HG03432 (cell line): Measurements from ENCODE around the gene RHOB.
"Not testable (repeated sequence)": the region's sequence is repeated elsewhere in the genome, so short reads cannot be mapped to it uniquely, and the experiment has no call there.

ENCODE experiments used
- ATAC-seq: cut with Tn5 transposase; IDR thresholded peaks from one replicate; pipeline ENCODE4 v1.9.1; 2021; ENCODE audit warnings: mild to moderate bottlenecking, moderate library complexity; ENCODE audit not compliant: unreplicated experiment

The RHOB gene

DNA sequence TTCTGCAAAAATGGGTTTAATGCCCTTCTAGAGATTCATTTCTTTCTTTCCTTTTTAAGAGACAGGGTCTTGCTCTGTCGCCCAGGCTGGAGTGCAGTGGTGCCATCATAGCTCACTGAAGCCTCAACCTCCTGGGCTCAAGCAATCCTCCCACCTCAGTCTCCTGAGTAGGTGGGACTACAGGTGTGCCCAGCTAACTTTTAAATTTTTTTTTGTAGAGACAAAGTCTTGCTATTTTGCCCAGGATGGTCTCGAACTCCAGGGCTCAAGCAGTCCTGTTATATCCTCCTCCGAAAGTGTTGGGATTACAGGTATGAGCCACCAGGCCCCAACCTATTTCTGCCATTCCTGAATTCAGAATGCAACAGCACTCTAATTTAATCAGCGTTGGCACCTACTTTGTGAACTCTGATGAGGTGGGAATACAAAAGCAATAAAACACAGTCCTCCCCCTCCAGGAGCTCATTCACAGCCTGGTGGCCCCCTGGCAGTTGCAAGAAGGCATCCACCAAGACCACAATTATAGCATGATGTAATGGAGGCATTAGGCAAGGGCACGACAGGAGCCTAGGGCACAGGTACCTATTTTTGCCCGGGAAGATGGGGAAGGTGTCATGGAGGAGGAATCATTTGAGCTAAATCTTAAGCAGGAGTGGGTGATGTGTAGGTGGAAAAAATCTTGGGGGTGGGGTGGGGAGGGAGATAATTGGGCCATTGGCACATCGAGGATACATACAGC is 5.1 kb downstream of the RHOB start:
- ATAC-seq, result no peak

DNA sequence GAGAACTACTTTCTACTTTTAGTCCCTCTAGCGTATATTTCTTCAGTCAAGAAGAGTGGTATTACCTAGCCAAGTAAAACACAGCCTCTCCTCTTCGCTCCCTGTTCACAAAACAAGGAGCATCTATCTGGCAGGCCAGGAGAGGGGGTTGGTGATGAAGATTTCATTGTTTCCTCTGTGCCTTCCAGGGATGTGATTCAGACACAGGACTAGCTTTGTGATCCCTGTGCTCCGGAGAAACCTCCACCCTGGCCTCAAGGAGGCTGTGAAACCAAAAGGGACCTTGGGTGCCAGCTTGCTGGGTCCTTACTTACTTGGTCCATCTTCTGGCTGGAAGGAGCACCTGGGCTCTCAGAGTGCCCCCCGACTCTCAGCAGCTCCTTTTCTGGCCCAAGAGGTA is 5.7 kb downstream of the RHOB start:
- ATAC-seq, result no peak

DNA sequence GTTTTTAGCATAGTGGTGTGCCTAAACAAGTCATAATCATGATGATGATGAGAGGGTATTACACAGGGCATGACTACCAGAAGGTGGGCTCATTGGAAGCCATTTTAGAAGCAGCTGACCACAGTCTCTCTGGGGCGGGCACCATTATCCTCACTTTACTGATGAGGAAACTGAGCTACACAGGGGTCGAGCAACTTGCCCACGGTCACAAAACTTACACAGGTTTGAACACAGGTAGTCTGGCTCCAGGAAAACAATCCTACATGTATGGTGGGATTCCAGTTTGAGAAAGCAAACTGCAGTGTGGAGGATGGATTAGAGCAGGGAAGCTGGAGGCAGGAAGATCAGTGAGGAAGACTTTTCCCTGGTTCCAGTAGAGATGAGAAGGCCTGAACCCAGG is 6.2 kb downstream of the RHOB start:
- ATAC-seq, result no peak

DNA sequence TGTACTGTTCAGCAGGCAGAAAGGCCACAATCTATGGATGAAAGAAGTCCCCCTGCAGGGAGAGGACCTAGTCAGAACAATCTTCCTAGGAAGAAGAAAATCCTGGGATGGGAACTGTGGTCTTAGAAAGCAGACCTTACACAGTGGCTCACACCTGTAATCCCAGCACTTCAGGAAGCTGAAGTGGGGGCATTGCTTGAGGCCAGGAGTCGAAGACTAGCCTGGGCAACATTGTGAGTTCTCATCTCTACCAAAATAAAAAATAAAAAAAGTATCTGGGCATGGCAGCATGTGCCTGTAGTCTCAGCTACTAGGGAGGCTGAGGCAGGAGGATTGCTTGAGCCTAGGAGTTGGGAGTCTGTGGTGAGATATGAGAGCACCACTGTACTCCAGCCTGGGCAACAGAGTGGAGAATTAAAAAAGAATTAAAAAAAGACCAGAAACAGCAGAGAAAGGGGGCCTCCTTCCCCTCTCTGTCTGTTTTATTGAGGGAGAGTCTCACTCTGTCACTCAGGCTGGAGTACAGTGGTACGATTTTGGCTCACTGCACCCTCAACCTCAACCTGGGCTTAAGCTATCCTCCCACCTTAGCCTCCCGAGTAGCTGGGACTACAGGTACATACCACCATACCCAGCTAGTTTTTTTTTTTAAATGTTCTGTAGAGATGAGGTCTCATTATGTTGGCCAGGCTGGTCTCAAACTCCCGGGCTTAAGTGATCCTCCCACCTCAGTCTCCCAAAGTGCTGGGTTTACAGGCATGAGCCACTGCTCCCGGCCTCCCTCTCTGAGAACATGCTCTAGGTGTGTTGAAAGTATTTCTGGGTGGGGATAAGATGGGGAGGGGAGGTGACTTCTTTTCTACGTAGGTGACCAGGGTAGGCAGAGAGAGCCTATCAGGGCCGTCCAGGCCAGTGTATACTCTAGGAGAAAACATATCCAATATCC is 7.4 kb downstream of the RHOB start:
- ATAC-seq, result no peak

DNA sequence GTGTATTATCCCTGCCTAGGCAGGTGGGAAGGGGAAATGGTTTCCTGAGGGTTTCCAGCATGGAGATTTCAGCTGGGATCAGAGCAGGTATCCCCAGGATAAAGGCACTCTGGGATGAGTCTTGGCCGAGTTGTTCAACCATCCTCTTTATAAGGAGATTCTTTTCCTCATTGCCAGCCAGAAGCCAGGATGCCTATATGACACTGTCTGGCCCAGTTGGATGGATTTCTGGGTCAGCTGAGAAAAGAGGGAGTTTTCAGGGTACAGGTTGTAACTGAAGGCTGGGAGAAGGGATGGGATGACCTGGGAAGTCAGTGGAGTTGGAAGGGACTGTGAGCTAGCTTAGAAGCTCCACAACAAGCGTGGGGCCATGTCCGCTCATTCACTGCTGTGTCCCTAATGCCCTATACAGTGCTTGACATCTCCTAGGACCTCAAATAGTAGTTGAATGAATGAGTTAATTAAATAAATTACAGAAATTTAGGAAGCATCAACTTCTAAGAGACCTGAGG is 8.3 kb downstream of the RHOB start:
- ATAC-seq, result no peak

DNA sequence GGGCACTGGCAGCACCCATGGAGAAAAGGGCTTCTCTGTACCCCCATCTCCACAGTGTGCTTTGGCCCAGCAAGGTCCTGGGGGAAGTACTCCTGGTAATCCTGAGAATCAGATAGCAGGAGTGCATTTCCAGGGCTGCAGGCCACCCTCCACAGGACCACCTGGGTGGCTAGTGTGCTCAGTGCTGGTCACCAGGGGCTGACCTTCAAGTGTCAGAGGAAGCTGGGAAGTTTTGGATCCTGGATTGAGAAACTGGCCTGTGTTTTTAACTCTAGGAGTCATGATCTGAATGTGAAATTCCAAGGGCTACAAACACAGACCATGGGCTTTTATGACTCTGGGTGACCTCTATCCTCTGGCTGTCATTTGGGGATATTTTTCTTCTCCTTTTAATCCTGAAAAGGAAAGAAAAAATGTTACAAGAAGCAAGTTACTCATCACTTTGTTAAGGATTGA is 9.3 kb downstream of the RHOB start:
- ATAC-seq, result no peak

DNA sequence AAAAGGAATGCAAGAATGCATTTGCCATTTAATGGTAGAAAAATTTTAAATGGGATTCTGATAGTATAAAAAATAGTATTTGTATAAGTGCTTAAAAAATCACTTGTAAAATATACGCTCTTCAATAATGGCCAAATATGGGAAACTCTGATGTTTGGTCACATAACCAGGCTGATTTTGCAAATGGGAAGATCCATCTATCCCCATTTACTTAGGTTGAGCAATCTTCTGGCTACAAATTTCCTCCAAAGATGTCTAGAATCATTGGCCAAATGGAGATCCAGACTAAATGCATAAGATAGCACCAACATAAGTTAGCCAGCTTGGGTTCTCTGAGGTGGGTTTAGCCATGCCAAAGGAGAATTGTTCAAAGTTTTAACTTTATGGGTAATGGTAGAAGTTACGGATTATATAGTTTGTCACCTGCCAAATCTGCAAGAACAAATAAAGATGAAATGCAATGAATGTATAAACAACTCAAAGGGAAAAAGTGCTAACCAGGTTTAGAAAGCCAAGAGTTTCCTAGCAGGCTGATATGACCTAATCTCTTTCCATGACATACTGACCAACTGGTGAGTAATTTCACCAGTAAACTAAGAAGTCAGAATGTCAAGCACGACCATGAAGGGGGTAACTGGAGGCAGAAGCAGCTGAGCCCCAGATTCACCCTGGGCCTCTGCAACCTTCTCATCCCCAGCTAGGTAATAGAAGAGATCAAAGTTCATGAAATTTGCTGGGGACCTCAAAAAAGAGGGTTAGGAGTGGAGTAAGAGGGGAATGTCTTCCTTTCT is 10.0 kb downstream of the RHOB start:
- peak; percentile 48 for ATAC-seq

DNA sequence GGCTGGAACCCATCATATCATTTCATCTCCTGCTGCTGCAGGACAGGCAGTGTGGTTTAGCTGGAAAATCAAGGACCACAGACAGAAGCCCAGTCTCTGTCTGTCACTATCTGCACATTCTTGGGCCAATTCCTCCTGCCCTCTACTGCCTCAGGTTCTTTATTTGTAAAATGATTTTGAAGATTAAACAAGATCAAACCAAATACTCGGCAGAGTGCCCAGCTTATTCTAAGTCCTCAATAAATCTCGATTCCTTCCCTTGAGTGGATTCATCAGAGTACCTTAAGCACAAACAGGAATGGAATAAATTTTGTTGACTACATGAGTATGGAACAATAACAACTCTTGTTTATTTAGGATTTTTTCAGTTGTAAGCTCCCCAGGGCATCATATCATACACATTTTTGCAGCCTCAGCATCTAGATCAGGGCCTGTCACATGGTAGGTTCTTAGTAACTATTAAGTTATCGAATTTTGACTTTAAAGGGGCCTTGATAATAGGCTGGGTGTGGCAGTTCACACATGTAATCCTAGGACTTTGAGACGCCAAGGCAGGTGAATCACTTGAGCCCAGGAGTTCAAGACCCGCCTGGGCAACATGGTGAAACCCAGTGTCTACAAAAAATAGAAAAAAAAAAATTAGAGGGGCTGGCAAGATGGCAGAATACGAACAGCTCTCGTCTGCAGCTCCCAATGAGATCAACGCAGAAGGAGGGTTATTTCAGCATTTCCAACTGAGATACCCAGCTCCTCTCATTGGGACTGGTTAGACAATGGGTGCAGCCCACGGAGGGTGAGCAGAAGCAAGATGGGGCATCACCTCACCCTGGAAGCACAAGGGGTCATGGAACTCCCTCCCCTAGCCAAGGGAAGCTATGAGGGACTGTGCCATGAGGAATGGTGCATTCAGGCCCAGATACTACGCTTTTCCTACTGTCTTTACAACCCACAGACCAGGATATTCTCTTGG is 11.1 kb downstream of the RHOB start:
- ATAC-seq, result no peak

DNA sequence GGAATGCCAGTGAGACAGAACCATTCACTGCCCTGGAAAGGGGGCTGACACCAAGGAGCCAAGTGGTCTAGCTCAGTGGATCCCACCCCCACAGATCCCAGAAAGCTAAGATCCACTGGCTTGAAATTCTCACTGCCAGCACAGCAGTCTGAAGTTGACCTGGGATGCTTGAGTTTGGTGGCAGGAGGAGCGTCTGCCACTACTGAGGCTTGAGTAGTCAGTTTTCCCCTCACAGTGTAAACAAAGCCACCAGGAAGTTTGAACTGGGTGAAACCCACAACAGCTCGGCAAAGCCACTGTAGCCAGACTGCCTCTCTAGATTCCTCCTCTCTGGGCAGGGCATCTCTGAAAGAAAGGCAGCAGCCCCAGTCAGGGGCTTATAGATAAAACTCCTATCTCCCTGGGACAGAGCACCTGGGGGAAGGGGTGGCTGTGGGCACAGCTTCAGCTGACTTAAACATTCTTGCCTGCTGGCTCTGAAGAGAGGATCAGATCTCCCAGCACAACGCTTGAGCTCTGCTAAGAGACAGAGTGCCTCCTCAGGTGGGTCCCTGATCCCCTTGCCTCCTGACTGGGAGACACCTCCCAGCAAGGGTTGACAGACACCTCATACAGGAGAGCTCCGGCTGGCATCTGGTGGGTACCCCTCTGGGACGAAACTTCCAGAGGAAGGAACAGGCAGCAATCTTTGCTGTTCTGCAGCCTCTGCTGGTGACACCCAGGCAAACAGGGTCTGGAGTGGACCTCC is 12.0 kb downstream of the RHOB start:
- not testable (repeated sequence) for ATAC-seq

DNA sequence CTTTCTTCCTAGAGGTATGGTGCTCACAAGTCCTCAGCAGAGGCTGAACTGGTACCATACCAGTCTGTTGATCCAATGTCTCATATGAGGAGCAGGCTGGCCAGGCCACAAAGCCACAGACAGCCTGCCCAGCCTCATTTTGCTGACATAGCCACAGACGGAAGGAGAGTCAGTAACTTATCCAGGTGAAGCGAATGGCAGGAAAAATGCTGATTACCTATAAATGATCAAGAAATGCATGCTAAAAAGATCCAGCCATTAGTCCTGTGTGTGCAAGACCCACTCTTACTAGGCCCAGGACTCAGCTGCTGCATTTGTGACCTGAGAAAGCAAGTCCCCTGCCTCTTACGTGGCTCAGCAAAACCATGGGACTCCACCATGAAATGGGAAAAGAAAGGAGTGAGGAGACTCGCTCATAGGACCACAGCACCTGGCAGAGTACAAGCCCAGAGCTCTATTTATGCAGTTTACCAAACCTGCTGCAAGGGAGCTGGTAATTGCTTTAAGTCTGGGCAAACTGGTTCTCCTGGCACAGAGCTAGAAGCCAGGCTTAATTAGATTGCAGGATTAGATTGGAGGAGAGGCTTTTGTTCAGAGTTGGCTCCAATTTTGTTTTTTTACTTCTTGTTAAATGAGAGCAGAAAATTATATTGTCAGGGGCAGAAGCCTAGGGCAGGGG is 19.0 kb downstream of the RHOB start:
- ATAC-seq, result no peak

DNA sequence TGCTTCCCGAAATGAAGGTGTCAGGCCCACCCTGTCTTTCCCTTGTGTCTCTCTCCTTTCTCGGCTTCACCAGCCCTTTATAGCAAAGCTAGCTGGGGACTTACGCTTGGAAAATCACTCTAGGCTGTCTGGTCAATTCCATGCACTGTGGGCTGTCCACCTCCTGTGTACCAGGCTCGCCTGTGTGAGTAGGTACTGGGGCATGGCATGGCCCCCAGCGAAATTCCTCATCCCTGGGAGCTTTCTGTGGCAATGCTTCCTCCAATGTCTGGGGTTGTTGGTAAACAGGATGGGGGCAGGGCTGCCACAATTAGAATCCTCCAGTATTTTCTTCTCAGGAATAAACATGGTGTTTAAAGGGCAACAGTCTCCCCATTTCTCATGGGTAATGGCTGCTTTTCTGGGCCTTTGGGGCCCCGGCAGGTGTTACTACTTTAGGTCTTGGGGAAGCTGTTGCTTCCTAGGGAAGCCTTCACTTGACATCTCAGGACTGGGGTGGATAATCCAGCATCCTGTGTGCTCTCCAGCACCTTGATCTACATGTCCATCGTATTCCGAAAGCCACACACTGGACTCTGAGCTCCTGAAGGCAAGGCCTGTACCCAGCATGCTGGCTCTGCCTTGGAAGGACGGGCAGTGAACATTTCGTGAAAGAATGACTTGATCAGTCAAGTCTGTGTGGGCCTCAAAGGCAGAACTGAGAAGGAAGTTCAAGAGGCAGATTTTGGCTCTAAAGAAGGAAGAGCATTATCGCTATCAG is 21.1 kb downstream of the RHOB start:
- no peak for ATAC-seq

DNA sequence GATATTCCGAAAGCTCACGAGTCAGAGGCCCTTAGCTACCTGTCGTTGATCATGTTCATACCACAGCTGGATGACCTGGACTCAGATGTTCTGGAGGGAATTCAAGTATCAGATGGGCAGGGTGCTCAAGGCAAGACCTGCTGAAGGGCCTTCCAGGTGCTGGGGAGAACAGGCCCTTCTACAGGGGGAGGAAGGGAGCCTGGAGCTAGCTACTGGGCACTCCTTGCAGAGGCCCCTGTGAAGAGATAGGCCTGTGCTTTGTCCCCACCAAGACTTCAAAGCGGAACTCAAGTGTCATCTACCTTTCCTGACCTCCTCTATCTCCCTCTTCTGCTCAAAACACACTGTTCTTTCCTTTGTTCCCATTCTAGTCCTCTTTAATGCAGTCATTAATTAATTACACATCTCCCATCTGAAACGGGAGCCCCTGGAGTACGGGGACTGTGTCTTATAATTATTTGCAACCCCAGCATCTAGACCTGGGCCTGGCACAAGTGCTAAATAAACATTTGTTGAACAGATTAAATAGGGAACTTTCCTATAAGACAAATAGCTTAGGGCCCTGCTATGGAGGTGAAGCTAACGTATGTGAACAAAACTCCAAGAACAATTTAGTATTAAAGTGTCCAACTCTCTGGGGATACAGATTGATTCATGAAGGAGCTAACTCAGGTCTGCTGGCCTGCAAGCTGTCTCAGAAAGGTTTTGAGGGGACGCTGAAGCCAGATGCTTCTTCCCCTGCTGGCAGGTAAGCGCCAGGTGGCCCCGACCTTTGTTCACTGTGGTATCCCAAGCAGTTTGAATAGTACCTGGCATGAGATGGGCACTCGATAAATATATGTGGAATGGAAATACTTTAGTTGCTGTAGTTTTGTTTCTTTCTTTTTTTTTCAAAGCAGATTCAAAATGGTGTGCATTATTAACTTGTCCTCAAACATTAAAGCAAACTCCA is 22.0 kb downstream of the RHOB start:
- no peak for ATAC-seq

DNA sequence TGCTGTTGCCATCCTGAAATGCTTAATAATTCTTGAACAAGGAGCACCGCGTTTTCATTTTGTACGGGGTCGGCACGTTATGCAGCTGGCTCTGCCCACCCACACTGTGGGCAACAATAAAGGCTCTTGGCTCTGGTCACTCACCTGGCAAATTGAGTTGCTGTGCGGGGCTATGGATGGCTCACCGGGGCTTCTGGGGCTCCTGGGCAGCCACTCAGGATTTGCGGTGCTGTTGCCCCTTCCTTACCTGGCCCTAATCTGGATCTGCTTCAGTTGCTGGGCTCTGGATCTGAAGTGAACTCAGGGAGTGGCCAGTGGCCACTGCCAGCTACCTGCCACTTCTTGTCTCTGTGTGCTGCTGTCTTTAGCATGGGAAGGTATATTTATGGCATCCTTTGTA is 22.7 kb downstream of the RHOB start:
- ATAC-seq, result no peak

DNA sequence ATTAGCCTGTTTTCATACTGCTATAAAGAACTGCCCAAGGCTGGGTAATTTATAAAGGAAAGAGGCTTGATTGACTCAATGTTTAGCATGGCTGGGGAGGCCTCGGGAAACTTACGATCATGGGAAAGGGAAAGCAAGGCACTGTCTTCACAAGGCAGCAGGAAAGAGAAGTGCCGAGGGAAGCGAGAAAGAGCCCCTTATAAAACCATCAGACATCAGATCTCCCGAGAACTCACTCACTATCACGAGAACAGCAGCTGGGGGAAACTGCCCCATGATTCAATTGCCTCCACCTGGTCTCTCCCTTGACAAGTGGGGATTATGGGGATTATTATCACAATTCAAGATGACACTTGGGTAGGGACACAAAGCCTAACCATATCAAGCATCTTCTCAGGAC is 23.3 kb downstream of the RHOB start:
- no peak for ATAC-seq

DNA sequence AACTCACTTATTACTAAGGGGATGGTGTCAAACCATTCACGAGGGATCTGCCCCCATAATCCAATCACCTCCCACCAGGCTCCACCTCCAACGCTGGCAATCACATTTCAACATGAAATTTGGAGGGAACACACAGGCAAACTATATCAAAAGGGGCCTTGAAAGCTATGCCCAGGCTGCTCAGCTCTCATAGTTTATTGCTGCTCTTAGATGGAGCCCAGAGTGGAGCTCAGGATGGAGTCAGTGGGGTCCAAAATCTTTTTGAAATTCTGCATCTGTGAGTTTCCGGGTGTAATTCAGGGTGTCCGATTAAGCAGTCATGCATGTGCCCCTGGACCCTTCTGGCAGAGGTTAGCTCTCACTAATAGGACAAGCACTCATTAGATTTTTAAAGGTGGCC is 24.3 kb downstream of the RHOB start:
- ATAC-seq, result no peak

DNA sequence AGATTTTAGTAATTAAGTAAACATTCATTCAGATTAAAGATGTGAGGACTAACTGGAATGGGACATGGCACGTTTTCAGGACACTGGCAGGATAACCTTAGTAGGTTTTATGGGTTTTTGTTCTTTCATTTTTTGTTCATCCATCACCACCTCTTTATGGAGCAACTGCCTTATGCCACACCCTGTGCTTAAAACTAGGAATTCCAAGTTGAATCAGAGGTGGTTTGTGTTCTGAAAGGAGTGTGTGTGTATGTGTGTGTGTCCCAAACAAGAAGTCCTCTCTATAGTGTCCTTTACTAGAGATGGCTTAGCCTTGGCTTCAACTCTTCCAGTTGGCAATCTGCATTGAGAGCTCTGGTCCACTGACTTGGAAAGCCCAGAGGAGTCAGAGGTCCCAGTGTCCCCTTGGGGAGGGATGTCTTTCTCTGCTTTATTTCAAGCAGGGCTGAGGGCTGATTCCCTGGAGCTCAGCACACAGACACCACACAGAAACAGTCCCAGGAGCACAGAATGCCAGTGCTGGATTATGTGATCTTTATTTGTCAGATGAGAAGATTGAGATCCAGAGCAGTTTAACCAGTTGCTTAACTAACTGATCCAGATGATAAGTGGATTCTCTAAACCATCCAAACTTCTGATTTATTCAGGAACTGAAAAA is 25.2 kb downstream of the RHOB start:
- ATAC-seq, result no peak
